RWPE2 (cell line): ENCODE measurements around the gene ASTN2.

Experiments
- ATAC-seq: fragments of 200-7000 bp; cut with Tn5 transposase; 3 replicates; pipeline ENCODE4 v1.9.1; 2021; ENCODE audit warnings: low read depth
- DNase-seq: peaks from one replicate; pipeline ENCODE4 v3.0.0-alpha.2; 2020; ENCODE audit warnings: low spot score
- H3K27ac ChIP-seq: fragments of 450-650 bp; 2 replicates; pipeline ENCODE4 v1.5.1; 2017; ENCODE audit warnings: mild to moderate bottlenecking; ENCODE audit not compliant: poor library complexity, severe bottlenecking
- H3K27me3 ChIP-seq: fragments of 250-450 bp; sonication (Bioruptor Pico); 2 replicates; pipeline ENCODE4 v1.5.1; 2021; ENCODE audit warnings: mild to moderate bottlenecking, moderate library complexity; ENCODE audit not compliant: insufficient read depth, poor library complexity, severe bottlenecking
- H3K36me3 ChIP-seq: fragments of 250-450 bp; sonication (Bioruptor Pico); 2 replicates; pipeline ENCODE4 v1.5.1; 2020; ENCODE audit warnings: low read depth, mild to moderate bottlenecking, moderate library complexity
- H3K4me1 ChIP-seq: fragments of 250-450 bp; sonication (Bioruptor Pico); 2 replicates; pipeline ENCODE4 v1.5.1; 2021; ENCODE audit warnings: mild to moderate bottlenecking, moderate library complexity; ENCODE audit not compliant: insufficient read depth, poor library complexity, severe bottlenecking
- H3K4me3 ChIP-seq: fragments of 250-450 bp; sonication (Bioruptor Pico); 2 replicates; pipeline ENCODE4 v1.5.1; 2021; ENCODE audit warnings: mild to moderate bottlenecking, moderate library complexity; ENCODE audit not compliant: severe bottlenecking
- H3K9me3 ChIP-seq: fragments of 250-450 bp; sonication (Bioruptor Pico); 2 replicates; pipeline ENCODE4 v1.5.1; 2021; ENCODE audit warnings: mild to moderate bottlenecking, moderate library complexity; ENCODE audit not compliant: severe bottlenecking
- CTCF ChIP-seq: fragments of 450-650 bp; IDR thresholded peaks from one replicate; pipeline ENCODE4 v1.5.1; 2017; ENCODE audit warnings: mild to moderate bottlenecking, moderate library complexity; ENCODE audit not compliant: poor library complexity, severe bottlenecking

The ASTN2 gene

GRCh38 chr9:116741086-116741740 is 673.6 kb downstream of the ASTN2 start:
- TF ChIP-seq CTCF: no peak
- H3K27ac ChIP-seq: no peak overlapping the region
- DNase-seq (no peak), ATAC-seq (no peak)
- no peaks in the 10 kb centered on the region for H3K36me3 ChIP-seq
- no peaks in the 10 kb centered on the region for H3K4me1 ChIP-seq
- no peaks in the 10 kb centered on the region for H3K9me3 ChIP-seq
- H3K27me3 ChIP-seq: no peaks in the 10 kb centered on the region
- no peak overlapping the region for H3K4me3 ChIP-seq

GRCh38 chr9:116737152-116737546 is 677.7 kb downstream of the ASTN2 start:
- no peak overlapping the region for H3K4me3 ChIP-seq
- peak; percentile 96 for ATAC-seq

GRCh38 chr9:116736399-116737151 is 678.3 kb downstream of the ASTN2 start:
- no peaks in the 10 kb centered on the region for H3K27me3 ChIP-seq
- no peak overlapping the region for H3K27ac ChIP-seq
- no peak overlapping the region for H3K4me3 ChIP-seq
- no peak for DNase-seq
- no peaks in the 10 kb centered on the region for H3K36me3 ChIP-seq
- ATAC-seq: peak; percentile 19; the same call in 1 of the 3 replicates
- TF ChIP-seq CTCF: no peak
- no peaks in the 10 kb centered on the region for H3K4me1 ChIP-seq
- H3K9me3 ChIP-seq: no peaks in the 10 kb centered on the region

More at GRCh38 chr9:116737152-116737546, 677.7 kb downstream of the ASTN2 start:
- Histone ChIP-seq H3K27me3 (no peaks in the 10 kb centered on the region), H3K27ac (no peak overlapping the region), H3K4me1 (no peaks in the 10 kb centered on the region), H3K36me3 (no peaks in the 10 kb centered on the region), H3K9me3 (no peaks in the 10 kb centered on the region)
- peak; percentile 97 for TF ChIP-seq CTCF
- DNase-seq: peak; percentile 78

GRCh38 chr9:116733010-116733641 is 681.7 kb downstream of the ASTN2 start:
- ATAC-seq: no peak
- no peaks in the 10 kb centered on the region for H3K27me3 ChIP-seq
- no peak overlapping the region for H3K27ac ChIP-seq
- TF ChIP-seq CTCF: no peak
- DNase-seq: no peak
- no peaks in the 10 kb centered on the region for H3K9me3 ChIP-seq
- H3K4me1 ChIP-seq: no peaks in the 10 kb centered on the region
- H3K36me3 ChIP-seq: no peaks in the 10 kb centered on the region
- H3K4me3 ChIP-seq: no peak overlapping the region
